Left lung (tissue), 10 donors: ENCODE measurements around the gene TAS2R39. TPM values are rescaled to one million over a fixed set of nuclear protein-coding genes. Genes with fewer than 3 reads are reported as not detected.

Source experiments
- ATAC-seq: fragments of 200-7000 bp; cut with Tn5 transposase; one replicate; pipeline ENCODE4 v1.9.1; 2020; ENCODE audit warnings: moderate library complexity
- DNase-seq, 4 donors: peaks; one replicate each; pipeline ENCODE4 v3.0.0-alpha.2; 2013 to 2020
- H3K27ac ChIP-seq, 2 donors: fragments of 200-600 bp; sonication (generic) in 1 of 2; one replicate each; pipeline versions ENCODE4 v1.5.0 to v1.8.0; 2020 to 2021
- H3K27me3 ChIP-seq, 2 donors: fragments of 200-600 bp; sonication (generic) in 1 of 2; one replicate each; pipeline versions ENCODE4 v1.5.0 to v1.8.0; 2020 to 2021
- H3K36me3 ChIP-seq, 2 donors: fragments of 200-600 bp; sonication (generic) in 1 of 2; one replicate each; pipeline versions ENCODE4 v1.5.0 to v1.8.0; 2020 to 2021
- H3K4me1 ChIP-seq, 2 donors: fragments of 200-600 bp; one replicate each; pipeline ENCODE4 v1.8.0; 2021
- H3K4me3 ChIP-seq, 2 donors: fragments of 200-600 bp; sonication (generic) in 1 of 2; one replicate each; pipeline versions ENCODE4 v1.5.0 to v1.8.0; 2020 to 2021; ENCODE audit warnings: mild to moderate bottlenecking in 1 of 2
- H3K9me3 ChIP-seq, 2 donors: fragments of 200-600 bp; sonication (generic) in 1 of 2; one replicate each; pipeline versions ENCODE4 v1.5.0 to v1.8.0; 2020 to 2021
- CTCF ChIP-seq, 2 donors: fragments of 200-600 bp; sonication (generic) in 1 of 2; IDR thresholded peaks; one replicate each; pipeline versions ENCODE4 v1.5.0 to v1.8.0; 2021; ENCODE audit warnings: antibody characterized with exemption in 2 of 2
- intact Hi-C, 2 donors: fragments of 100-400 bp; cut with DNase I; formaldehyde crosslinking; loops; one replicate each; pipeline versions ENCODE4 v1.11.2 to v1.14.2; 2022
- polyA plus RNA-seq, 6 donors: library from polyadenylated mRNA; unstranded; fragments of 120-200 nt; gene quantifications; one replicate each; pipeline ENCODE4 v1.2.1, GENCODE V29; 2013; ENCODE audit not compliant: insufficient read length in 6 of 6
- total RNA-seq, 2 donors: library from RNA; stranded (reverse); fragmentation: NEBNext Ultra II Directional; extraction: Animal tissue kit (Norgen Biotek cat#: 25700); gene quantifications; one replicate each; pipeline ENCODE4 v1.2.1, GENCODE V29; 2021
- donor health status: DM: no; HTN: yes; CAD: no.
- donor health status: DM: no; HTN: no; CAD: no.

TAS2R39 gene
- total and polyA plus RNA-seq, 8 donors = not detected

GRCh38 chr7:143221737-143222136 lies 38.5 kb downstream of the TAS2R39 start, which contains the start of gene TAS2R40:
TAS2R40 (plus strand) TSS chr7:143222037; CDS start chr7:143222079, 42 bp downstream.
- TF ChIP-seq CTCF (IDR thresholded peaks at IDR 0.05) = no peak
- H3K36me3 ChIP-seq = no peaks in the 10 kb centered on the region
- H3K4me1 ChIP-seq = peaks cover 0 to 16% of the 10 kb centered on the region in 2 donors
- peak within 1 kb of the TSS in 1 of 2 donors; percentile 1 for H3K4me3 ChIP-seq
- peak within 1 kb of the TSS in 1 of 2 donors; percentile 93 for H3K27ac ChIP-seq
- no peaks in the 10 kb centered on the region for H3K9me3 ChIP-seq
- H3K27me3 ChIP-seq = no peaks in the 10 kb centered on the region
- no peak for DNase-seq
- ATAC-seq = no peak
- intact Hi-C loops = no loop called here

GRCh38 chr7:143222782-143223181 lies 39.6 kb downstream of the TAS2R39 start:
- intact Hi-C loops = no loop called here
- DNase-seq (peak in 2 of 4 donors; percentile 76 to 80), ATAC-seq (peak; percentile 69)
- Histone ChIP-seq H3K36me3 (no peaks in the 10 kb centered on the region), H3K4me1 (peaks cover 0 to 16% of the 10 kb centered on the region in 2 donors), H3K27ac (peak overlapping the region in 1 of 2 donors; percentile 93), H3K4me3 (no peak overlapping the region), H3K9me3 (no peaks in the 10 kb centered on the region), H3K27me3 (no peaks in the 10 kb centered on the region)
- TF ChIP-seq CTCF (IDR thresholded peaks at IDR 0.05) = peak in 1 of 2 donors; percentile 15

GRCh38 chr7:143223784-143224183 lies 40.6 kb downstream of the TAS2R39 start:
- Histone ChIP-seq H3K4me3 (no peak overlapping the region), H3K4me1 (peaks cover 0 to 21% of the 10 kb centered on the region in 2 donors), H3K36me3 (no peaks in the 10 kb centered on the region), H3K27ac (peak overlapping the region in 1 of 2 donors; percentile 93), H3K9me3 (no peaks in the 10 kb centered on the region), H3K27me3 (no peaks in the 10 kb centered on the region)
- DNase-seq (peak in 1 of 4 donors; percentile 27), ATAC-seq (no peak)
- TF ChIP-seq CTCF (IDR thresholded peaks at IDR 0.05) = no peak
- intact Hi-C loops = no loop called here

- Histone ChIP-seq H3K4me3 (no peak overlapping the region), H3K36me3 (no peaks in the 10 kb centered on the region), H3K9me3 (no peaks in the 10 kb centered on the region), H3K27me3 (no peaks in the 10 kb centered on the region), H3K27ac (no peak overlapping the region), H3K4me1 (peaks cover 0 to 21% of the 10 kb centered on the region in 2 donors)
- no peak for DNase-seq
- TF ChIP-seq CTCF (IDR thresholded peaks at IDR 0.05) = no peak
- intact Hi-C loops = no loop called here
- no peak for ATAC-seq
Measured at GRCh38 chr7:143225047-143225446, 41.8 kb downstream of the TAS2R39 start.

DNA sequence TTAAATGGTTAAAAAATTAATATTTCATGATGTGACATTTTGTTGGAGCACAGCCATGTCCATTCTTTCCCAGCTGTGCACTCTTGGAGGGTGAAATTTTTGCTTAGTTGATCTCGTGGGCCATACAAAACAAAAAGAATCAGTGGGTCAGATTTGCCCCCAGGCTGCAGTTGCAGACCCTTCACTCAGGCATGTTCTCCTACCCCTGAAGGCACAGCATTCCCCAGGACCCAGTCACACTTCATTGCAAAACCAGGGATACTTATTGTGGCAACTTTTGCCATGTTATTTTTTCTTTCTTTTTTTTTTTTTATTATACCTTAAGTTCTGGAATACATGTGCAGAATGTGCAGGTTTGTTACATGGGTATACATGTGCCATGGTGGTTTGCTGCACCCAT lies 44.6 kb downstream of the TAS2R39 start:
- intact Hi-C loops = no loop called here
- Histone ChIP-seq H3K27me3 (no peaks in the 10 kb centered on the region), H3K4me1 (peaks cover 0 to 14% of the 10 kb centered on the region in 2 donors), H3K36me3 (no peaks in the 10 kb centered on the region), H3K27ac (no peak overlapping the region), H3K9me3 (no peaks in the 10 kb centered on the region), H3K4me3 (no peak overlapping the region)
- DNase-seq (no peak), ATAC-seq (no peak)
- TF ChIP-seq CTCF (IDR thresholded peaks at IDR 0.05) = no peak
